DOHH2 (cell line): Measurements from ENCODE around the gene PCBP3.
"Not testable (repeated sequence)": the region's sequence is repeated elsewhere in the genome, so short reads cannot be mapped to it uniquely, and the experiment has no call there.

Source experiments
- H3F3A ChIP-seq: fragments of 200-600 bp; sonication (generic), shearing (Covaris generic); 2 replicates; pipeline ENCODE4 v1.6.0; 2016; ENCODE audit warnings: antibody characterized with exemption, mild to moderate bottlenecking; ENCODE audit not compliant: control insufficient read depth, insufficient read depth
- H3K27ac ChIP-seq: fragments of 200-600 bp; sonication (generic); 2 replicates; pipeline ENCODE4 v1.5.1; 2014; ENCODE audit warnings: low read depth, mild to moderate bottlenecking, low read length, moderate library complexity
- H3K27me3 ChIP-seq: fragments of 200-600 bp; sonication (generic); 2 replicates; pipeline ENCODE4 v1.6.1; 2014; ENCODE audit warnings: mild to moderate bottlenecking, low read length, mixed read lengths; ENCODE audit not compliant: control insufficient read depth
- H3K36me3 ChIP-seq: fragments of 200-600 bp; sonication (generic); 2 replicates; pipeline ENCODE4 v1.6.1; 2014; ENCODE audit warnings: mild to moderate bottlenecking, low read length, moderate library complexity, mixed read lengths; ENCODE audit not compliant: control insufficient read depth
- H3K4me1 ChIP-seq: fragments of 200-600 bp; sonication (generic); 2 replicates; pipeline ENCODE4 v1.6.1; 2014; ENCODE audit warnings: mild to moderate bottlenecking, low read length, mixed read lengths; ENCODE audit not compliant: control insufficient read depth
- H3K4me2 ChIP-seq: fragments of 200-600 bp; sonication (generic); 2 replicates; pipeline ENCODE4 v1.6.0; 2014; ENCODE audit warnings: mild to moderate bottlenecking, low read length, moderate library complexity
- H3K4me3 ChIP-seq: fragments of 200-600 bp; sonication (generic); 2 replicates; pipeline ENCODE4 v1.5.1; 2014; ENCODE audit warnings: mild to moderate bottlenecking, low read length, mixed read lengths
- H3K79me2 ChIP-seq: fragments of 200-600 bp; sonication (generic); 2 replicates; pipeline ENCODE4 v1.6.1; 2014; ENCODE audit warnings: mild to moderate bottlenecking, low read length, mixed read lengths; ENCODE audit not compliant: control insufficient read depth
- H3K9me2 ChIP-seq: fragments of 200-600 bp; sonication (generic); replicated peaks from 2 replicates; pipeline ENCODE4 v1.6.1; 2014; ENCODE audit warnings: mild to moderate bottlenecking, low read length, mixed read lengths; ENCODE audit not compliant: control insufficient read depth
- H3K9me3 ChIP-seq: fragments of 200-600 bp; sonication (generic); 2 replicates; pipeline ENCODE4 v1.6.1; 2014; ENCODE audit warnings: antibody characterized with exemption, low read length, mixed read lengths; ENCODE audit not compliant: control insufficient read depth, insufficient read depth
- H4K20me1 ChIP-seq: fragments of 200-600 bp; sonication (generic); 2 replicates; pipeline ENCODE4 v1.6.0; 2014; ENCODE audit warnings: low read depth, mild to moderate bottlenecking, antibody characterized with exemption, low read length, moderate library complexity; ENCODE audit not compliant: control insufficient read depth, insufficient read depth
- EZH2phosphoT487 ChIP-seq: fragments of 200-600 bp; sonication (generic); IDR thresholded peaks from 2 replicates; pipeline ENCODE4 v1.6.1; 2017; ENCODE audit warnings: borderline replicate concordance, mild to moderate bottlenecking, antibody characterized with exemption, low read length, moderate library complexity, mixed read lengths
- TF ChIP-seq, protein P1 (sequence below): fragments of 200-600 bp; sonication (generic); IDR thresholded peaks from one replicate; pipeline ENCODE4 v1.5.1; 2014; ENCODE audit warnings: antibody characterized with exemption, mild to moderate bottlenecking, low read depth, low read length; ENCODE audit not compliant: poor library complexity, severe bottlenecking

Gene PCBP3

DNA sequence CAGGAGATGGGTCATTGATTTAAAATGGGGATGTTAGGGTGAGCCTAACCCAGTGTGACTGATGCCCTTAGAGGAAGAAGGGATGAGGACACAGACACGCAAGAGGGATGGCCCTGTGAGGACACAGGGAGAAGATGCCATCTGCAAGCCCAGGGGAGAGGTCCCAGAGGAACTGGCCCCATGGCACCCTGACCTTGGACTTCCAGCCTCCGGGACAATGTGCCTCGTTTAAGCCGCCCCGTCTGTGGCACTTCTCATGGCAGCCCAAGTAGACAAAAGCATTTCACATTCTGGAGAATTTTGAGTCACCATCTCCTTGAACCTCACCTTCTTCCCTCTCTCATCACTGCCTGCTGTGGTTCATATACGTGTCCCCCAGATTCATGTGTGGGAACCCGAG lies 20.1 kb upstream of the PCBP3 start:
- Histone ChIP-seq H3K27ac (no peak overlapping the region), H3K36me3 (no peaks in the 10 kb centered on the region), H3K4me1 (no peaks in the 10 kb centered on the region), H3K4me2 (no peak overlapping the region), H3F3A (no peaks in the 10 kb centered on the region), H3K4me3 (no peak overlapping the region), H3K9me2 (no peaks in the 10 kb centered on the region), H4K20me1 (no peaks in the 10 kb centered on the region), H3K9me3 (no peaks in the 10 kb centered on the region), H3K79me2 (no peaks in the 10 kb centered on the region), H3K27me3 (no peaks in the 10 kb centered on the region)
- no peak for TF ChIP-seq EZH2phosphoT487
- TF ChIP-seq, protein P1, sequence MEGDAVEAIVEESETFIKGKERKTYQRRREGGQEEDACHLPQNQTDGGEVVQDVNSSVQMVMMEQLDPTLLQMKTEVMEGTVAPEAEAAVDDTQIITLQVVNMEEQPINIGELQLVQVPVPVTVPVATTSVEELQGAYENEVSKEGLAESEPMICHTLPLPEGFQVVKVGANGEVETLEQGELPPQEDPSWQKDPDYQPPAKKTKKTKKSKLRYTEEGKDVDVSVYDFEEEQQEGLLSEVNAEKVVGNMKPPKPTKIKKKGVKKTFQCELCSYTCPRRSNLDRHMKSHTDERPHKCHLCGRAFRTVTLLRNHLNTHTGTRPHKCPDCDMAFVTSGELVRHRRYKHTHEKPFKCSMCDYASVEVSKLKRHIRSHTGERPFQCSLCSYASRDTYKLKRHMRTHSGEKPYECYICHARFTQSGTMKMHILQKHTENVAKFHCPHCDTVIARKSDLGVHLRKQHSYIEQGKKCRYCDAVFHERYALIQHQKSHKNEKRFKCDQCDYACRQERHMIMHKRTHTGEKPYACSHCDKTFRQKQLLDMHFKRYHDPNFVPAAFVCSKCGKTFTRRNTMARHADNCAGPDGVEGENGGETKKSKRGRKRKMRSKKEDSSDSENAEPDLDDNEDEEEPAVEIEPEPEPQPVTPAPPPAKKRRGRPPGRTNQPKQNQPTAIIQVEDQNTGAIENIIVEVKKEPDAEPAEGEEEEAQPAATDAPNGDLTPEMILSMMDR = no peak

DNA sequence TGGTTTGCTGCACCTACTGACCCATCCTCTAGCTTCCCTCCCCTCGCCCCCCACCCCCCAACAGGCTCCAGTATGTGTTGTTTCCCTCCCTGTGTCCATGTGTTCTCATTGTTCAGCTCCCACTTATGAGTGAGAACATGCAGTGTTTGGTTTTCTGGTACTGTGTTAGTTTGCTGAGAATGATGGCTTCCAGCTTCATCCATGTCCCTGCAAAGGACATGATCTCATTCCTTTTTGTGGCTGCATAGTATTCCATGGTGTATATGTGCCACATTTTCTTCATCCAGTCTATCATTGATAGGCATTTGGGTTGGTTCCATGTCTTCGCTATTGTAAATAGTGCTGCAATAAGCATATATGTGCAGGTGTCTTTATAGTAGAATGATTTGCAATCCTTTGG lies 17.4 kb upstream of the PCBP3 start:
- H4K20me1 ChIP-seq, H3K4me1 ChIP-seq, H3K27ac ChIP-seq, H3K4me2 ChIP-seq, H3K4me3 ChIP-seq, H3K9me3 ChIP-seq, H3F3A ChIP-seq, H3K79me2 ChIP-seq, H3K27me3 ChIP-seq, H3K9me2 ChIP-seq, H3K36me3 ChIP-seq: not testable (repeated sequence)

DNA sequence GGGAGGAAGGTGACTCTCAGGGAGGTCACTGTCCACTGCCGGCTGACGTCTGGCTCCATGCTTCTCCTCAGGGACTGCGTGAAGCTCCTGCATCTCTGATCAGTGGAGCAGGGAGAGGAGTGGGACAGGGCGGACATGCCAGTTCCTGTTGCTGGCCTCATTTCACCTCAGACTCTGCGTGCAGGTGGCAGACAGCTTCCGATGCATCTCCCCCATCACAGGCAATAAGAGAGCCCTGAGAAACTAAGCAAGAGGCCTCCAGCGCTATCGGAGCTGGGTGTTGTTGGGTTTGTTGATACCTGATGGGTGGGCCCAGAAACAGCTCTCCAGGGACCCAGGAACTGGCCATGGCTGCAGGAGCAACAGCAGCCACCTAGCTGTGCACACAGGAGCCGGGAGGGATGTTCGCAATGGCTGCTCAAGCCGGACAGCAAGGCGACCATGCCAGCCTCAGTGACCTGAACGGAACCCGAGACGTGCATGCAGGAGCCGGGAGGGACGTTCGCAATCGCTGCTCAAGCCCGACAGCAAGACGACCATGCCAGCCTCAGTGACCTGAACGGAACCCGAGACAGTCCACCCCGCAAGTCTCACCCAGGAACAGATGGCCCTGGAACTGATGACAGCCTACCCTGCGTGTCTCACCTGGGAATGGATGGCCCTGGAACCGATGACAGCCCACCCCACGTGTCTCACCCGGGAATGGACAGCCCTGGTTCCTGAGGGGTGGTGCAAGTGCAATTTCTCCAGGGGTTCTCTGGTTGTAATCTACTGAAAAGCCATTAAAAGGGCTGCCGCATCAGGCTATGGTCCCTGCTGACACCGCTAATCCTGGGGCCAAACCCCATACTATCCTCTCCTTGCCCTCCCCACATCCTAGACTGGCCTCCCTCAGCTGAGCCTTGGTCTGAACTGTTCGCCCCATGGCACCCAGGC lies 14.2 kb upstream of the PCBP3 start:
- Histone ChIP-seq H3K27me3 (no peaks in the 10 kb centered on the region), H3K36me3 (no peaks in the 10 kb centered on the region), H3K4me2 (no peak overlapping the region), H3K79me2 (no peaks in the 10 kb centered on the region), H3K27ac (no peak overlapping the region), H3K4me1 (0 out of 2 replicates have a peak, but pooled peaks cover 3% of the 10 kb centered on the region), H4K20me1 (no peaks in the 10 kb centered on the region), H3K9me2 (no peaks in the 10 kb centered on the region), H3F3A (no peaks in the 10 kb centered on the region), H3K4me3 (no peak overlapping the region), H3K9me3 (no peaks in the 10 kb centered on the region)
- TF ChIP-seq EZH2phosphoT487 = no peak

DNA sequence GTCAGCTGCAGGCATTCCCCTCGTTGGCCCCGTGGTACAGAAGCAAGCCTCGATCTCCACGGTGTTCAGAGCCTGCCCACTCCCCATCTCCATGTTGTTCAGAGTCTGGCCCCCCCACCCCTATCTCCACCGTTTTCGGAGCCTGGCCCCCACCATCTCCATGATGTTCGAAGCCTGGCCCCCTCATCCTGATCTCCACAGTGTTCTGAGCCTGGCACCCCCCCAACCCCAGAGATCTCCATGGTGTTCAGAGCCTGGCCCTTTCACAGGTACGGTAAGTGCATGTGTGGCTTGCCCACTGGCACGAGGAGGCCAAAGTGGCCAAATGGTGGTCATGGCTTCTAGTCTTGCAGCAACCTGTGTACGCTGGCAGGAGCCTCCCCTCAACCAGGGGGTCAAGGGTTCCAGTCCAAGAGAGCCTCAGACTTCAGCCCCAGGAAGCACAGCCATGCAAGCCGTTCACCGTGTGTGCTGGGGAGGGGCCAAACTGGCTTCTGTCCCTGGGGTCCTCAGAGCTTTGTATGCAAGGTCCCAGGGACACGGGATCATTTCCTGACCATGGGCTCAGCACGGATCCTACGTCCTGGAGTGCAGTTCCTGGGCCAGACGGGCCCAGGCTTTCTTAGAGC lies 13.3 kb upstream of the PCBP3 start:
- no peaks in the 10 kb centered on the region for H3K36me3 ChIP-seq
- H3K4me3 ChIP-seq = no peak overlapping the region
- peaks cover 1% of the 10 kb centered on the region; the same call in 1 of the 2 replicates for H3F3A ChIP-seq
- no peaks in the 10 kb centered on the region for H3K9me2 ChIP-seq
- TF ChIP-seq, protein P1 = no peak
- no peak for TF ChIP-seq EZH2phosphoT487
- no peak overlapping the region for H3K4me2 ChIP-seq
- no peaks in the 10 kb centered on the region for H4K20me1 ChIP-seq
- peaks cover 5% of the 10 kb centered on the region for H3K9me3 ChIP-seq
- 0 out of 2 replicates have a peak, but pooled peaks cover 3% of the 10 kb centered on the region for H3K4me1 ChIP-seq
- no peak overlapping the region for H3K27ac ChIP-seq
- H3K27me3 ChIP-seq = no peaks in the 10 kb centered on the region
- no peaks in the 10 kb centered on the region for H3K79me2 ChIP-seq
